Prostate gland (tissue), 2 donors: Measurements from ENCODE around the gene COX8C.

ENCODE experiments used
- POLR2AphosphoS5 ChIP-seq: sonication (generic); formaldehyde crosslinking; IDR thresholded peaks from one replicate; pipeline ENCODE4 v1.6.1; 2017; ENCODE audit warnings: antibody characterized with exemption
- TF ChIP-seq, protein P1 (sequence below), 4 experiments: fragments of 200-600 bp in 2 of 4; fragments of 450-650 bp in 2 of 4; sonication (generic) in 2 of 4; IDR thresholded peaks; 1 replicate in 3 of 4; 2 replicates in 1 of 4; pipeline ENCODE4 v1.5.1; 2016 to 2019; ENCODE audit warnings: antibody characterized with exemption in 4 of 4, mild to moderate bottlenecking in 2 of 4, moderate library complexity in 2 of 4

DNA sequence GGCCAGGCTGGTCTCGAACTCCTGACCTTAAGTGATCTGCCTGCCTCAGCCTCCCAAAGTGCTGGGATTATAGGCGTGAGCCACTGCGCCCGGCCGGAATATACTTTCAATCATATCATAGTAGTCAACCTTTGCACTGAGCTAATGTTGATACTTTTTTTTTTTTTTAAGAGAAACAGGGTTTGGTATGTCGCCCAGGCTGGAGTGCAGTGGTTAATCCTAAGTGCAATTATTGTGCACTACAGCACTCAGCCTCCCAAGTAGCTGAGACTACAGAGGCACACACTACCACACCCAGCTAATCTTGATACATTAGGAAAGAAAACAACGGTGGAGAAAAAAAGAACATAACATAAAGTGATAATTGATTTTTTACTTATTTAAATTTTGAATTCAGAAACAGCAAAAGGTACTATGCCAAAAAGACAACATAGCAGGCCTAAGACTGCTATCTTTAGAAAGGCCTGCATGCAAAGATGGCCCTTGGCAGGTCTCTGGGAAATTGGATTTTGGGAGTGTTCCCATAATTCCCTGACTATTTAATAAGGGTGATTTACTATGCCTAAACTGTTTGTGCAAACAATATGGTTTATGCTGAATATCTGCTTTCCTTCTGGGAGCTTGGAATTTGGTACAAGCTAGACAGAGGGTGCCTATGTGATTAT is 29.6 kb upstream of the COX8C start:
- TF ChIP-seq POLR2AphosphoS5, result no peak
- TF ChIP-seq, protein P1, sequence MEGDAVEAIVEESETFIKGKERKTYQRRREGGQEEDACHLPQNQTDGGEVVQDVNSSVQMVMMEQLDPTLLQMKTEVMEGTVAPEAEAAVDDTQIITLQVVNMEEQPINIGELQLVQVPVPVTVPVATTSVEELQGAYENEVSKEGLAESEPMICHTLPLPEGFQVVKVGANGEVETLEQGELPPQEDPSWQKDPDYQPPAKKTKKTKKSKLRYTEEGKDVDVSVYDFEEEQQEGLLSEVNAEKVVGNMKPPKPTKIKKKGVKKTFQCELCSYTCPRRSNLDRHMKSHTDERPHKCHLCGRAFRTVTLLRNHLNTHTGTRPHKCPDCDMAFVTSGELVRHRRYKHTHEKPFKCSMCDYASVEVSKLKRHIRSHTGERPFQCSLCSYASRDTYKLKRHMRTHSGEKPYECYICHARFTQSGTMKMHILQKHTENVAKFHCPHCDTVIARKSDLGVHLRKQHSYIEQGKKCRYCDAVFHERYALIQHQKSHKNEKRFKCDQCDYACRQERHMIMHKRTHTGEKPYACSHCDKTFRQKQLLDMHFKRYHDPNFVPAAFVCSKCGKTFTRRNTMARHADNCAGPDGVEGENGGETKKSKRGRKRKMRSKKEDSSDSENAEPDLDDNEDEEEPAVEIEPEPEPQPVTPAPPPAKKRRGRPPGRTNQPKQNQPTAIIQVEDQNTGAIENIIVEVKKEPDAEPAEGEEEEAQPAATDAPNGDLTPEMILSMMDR (IDR thresholded peaks at IDR 0.05), result no peak
